ENCODE results near the gene KLHL22.

DNA sequence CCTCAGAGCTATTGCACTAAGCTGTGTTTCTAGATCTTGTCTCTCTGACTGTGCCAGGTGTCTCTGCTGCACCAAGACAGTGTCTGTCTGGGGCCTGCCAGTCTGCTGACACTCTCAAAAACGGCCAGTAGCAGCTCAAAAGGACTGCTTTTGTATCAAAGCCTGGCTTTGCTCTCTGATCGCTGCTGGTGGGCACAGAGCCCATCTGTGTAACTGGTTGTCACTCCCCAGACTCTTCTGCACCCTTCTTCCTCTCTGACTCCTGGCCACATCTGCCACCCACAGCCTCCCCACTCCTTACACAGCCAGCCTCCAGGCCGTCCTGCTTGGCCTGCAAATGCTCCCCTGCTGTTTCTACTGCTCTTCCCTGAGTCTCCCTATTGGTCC is 38.3 kb upstream of the KLHL22 start:
- TF ChIP-seq, protein P1, sequence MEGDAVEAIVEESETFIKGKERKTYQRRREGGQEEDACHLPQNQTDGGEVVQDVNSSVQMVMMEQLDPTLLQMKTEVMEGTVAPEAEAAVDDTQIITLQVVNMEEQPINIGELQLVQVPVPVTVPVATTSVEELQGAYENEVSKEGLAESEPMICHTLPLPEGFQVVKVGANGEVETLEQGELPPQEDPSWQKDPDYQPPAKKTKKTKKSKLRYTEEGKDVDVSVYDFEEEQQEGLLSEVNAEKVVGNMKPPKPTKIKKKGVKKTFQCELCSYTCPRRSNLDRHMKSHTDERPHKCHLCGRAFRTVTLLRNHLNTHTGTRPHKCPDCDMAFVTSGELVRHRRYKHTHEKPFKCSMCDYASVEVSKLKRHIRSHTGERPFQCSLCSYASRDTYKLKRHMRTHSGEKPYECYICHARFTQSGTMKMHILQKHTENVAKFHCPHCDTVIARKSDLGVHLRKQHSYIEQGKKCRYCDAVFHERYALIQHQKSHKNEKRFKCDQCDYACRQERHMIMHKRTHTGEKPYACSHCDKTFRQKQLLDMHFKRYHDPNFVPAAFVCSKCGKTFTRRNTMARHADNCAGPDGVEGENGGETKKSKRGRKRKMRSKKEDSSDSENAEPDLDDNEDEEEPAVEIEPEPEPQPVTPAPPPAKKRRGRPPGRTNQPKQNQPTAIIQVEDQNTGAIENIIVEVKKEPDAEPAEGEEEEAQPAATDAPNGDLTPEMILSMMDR (IDR thresholded peaks at IDR 0.05): no peak
- no peak for TF ChIP-seq TCF7L2 (IDR thresholded peaks at IDR 0.05; ENCODE audit: low read depth, low read length)
- TF ChIP-seq POLR2AphosphoS5 (IDR thresholded peaks at IDR 0.05; ENCODE audit: low read depth, low read length): no peak
- TF ChIP-seq, protein P2, sequence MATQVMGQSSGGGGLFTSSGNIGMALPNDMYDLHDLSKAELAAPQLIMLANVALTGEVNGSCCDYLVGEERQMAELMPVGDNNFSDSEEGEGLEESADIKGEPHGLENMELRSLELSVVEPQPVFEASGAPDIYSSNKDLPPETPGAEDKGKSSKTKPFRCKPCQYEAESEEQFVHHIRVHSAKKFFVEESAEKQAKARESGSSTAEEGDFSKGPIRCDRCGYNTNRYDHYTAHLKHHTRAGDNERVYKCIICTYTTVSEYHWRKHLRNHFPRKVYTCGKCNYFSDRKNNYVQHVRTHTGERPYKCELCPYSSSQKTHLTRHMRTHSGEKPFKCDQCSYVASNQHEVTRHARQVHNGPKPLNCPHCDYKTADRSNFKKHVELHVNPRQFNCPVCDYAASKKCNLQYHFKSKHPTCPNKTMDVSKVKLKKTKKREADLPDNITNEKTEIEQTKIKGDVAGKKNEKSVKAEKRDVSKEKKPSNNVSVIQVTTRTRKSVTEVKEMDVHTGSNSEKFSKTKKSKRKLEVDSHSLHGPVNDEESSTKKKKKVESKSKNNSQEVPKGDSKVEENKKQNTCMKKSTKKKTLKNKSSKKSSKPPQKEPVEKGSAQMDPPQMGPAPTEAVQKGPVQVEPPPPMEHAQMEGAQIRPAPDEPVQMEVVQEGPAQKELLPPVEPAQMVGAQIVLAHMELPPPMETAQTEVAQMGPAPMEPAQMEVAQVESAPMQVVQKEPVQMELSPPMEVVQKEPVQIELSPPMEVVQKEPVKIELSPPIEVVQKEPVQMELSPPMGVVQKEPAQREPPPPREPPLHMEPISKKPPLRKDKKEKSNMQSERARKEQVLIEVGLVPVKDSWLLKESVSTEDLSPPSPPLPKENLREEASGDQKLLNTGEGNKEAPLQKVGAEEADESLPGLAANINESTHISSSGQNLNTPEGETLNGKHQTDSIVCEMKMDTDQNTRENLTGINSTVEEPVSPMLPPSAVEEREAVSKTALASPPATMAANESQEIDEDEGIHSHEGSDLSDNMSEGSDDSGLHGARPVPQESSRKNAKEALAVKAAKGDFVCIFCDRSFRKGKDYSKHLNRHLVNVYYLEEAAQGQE (IDR thresholded peaks at IDR 0.05; ENCODE audit: insufficient read depth in 1 of 2, low read depth in 2 of 2, low read length in 1 of 2): no peak

Measured in Panc1 (cell line).